CD8-positive, alpha-beta memory T cell (primary cell): Measurements from ENCODE around the gene MED26. TPM values are rescaled to one million over a fixed set of nuclear protein-coding genes. Genes with fewer than 3 reads are reported as not detected.
A peak's percentile ranks its signal among the peaks of the same experiment; 100 is the strongest.
"Not testable (repeated sequence)": the region's sequence is repeated elsewhere in the genome, so short reads cannot be mapped to it uniquely, and the experiment has no call there.

Experiments used
- CTCF ChIA-PET: fragments of 350-600 bp; sonication (Branson Sonifier 250); formaldehyde crosslinking; loops from one replicate; lab custom pipeline; 2021; ENCODE audit warnings: antibody characterized with exemption; lab: Charles Lee
- POLR2A ChIA-PET: fragments of 350-600 bp; sonication (Branson Sonifier 250); formaldehyde crosslinking; loops from one replicate; lab custom pipeline; 2021; ENCODE audit warnings: antibody characterized with exemption; lab: Charles Lee
- DNase-seq, 5 donors: peaks; one replicate each; pipeline versions ENCODE4 v3.0.0 to v3.0.0-alpha.2; 2020 to 2022; ENCODE audit warnings: mixed read lengths in 1 of 5
- H3K27ac ChIP-seq: one replicate; pipeline ENCODE4 v1.7.0; 2013; ENCODE audit warnings: low read depth, mild to moderate bottlenecking, low read length, moderate library complexity
- H3K27me3 ChIP-seq: 2 replicates; pipeline ENCODE4 v1.7.0; 2013; ENCODE audit warnings: low read length, mild to moderate bottlenecking; ENCODE audit not compliant: insufficient read depth, poor library complexity, severe bottlenecking
- H3K36me3 ChIP-seq: 2 replicates; pipeline ENCODE4 v1.7.0; 2013; ENCODE audit warnings: mild to moderate bottlenecking, low read length, moderate library complexity; ENCODE audit not compliant: insufficient read depth
- H3K4me1 ChIP-seq: 2 replicates; pipeline ENCODE4 v1.7.0; 2013; ENCODE audit warnings: mild to moderate bottlenecking, low read length, moderate library complexity; ENCODE audit not compliant: insufficient read depth
- H3K4me3 ChIP-seq: 2 replicates; pipeline ENCODE4 v1.7.0; 2013; ENCODE audit warnings: mild to moderate bottlenecking, low read length
- H3K9me3 ChIP-seq: 2 replicates; pipeline ENCODE4 v1.7.0; 2013; ENCODE audit warnings: mild to moderate bottlenecking, low read length
- H3K27ac Mint-ChIP-seq, 8 donors: one replicate each; pipeline ENCODE4 v1.8.0; 2020 to 2021; ENCODE audit warnings: mixed read lengths in 8 of 8, mild to moderate bottlenecking in 6 of 8, inconsistent platforms in 3 of 8, moderate library complexity in 3 of 8
- H3K27me3 Mint-ChIP-seq, 2 donors: one replicate each; pipeline ENCODE4 v1.8.0; 2020 to 2021; ENCODE audit warnings: mixed read lengths in 2 of 2, mild to moderate bottlenecking in 1 of 2, moderate library complexity in 1 of 2
- H3K36me3 Mint-ChIP-seq, 3 donors: one replicate each; pipeline ENCODE4 v1.8.0; 2020 to 2021; ENCODE audit warnings: mixed read lengths in 3 of 3, inconsistent platforms in 1 of 3, mild to moderate bottlenecking in 1 of 3
- H3K4me1 Mint-ChIP-seq, 3 donors: one replicate each; pipeline ENCODE4 v1.8.0; 2020 to 2021; ENCODE audit warnings: mixed read lengths in 3 of 3, inconsistent platforms in 1 of 3, mild to moderate bottlenecking in 1 of 3
- H3K4me3 Mint-ChIP-seq, 7 donors: one replicate each; pipeline ENCODE4 v1.8.0; 2020 to 2021; ENCODE audit warnings: mixed read lengths in 7 of 7, mild to moderate bottlenecking in 6 of 7, moderate library complexity in 4 of 7, inconsistent platforms in 2 of 7
- H3K9me3 Mint-ChIP-seq, 5 donors: one replicate each; pipeline ENCODE4 v1.8.0; 2020 to 2022; ENCODE audit warnings: mixed read lengths in 5 of 5, mild to moderate bottlenecking in 3 of 5, moderate library complexity in 2 of 5, inconsistent platforms in 1 of 5
- polyA plus RNA-seq: library from polyadenylated mRNA; unstranded; fragments of 300-500 nt; fragmentation: Illumina TruSeq; gene quantifications from one replicate; pipeline ENCODE4 v1.2.3, GENCODE V29; 2021
- total RNA-seq, 2 experiments: library from RNA; stranded (reverse); gene quantifications; one replicate each; pipeline ENCODE4 v1.2.3, GENCODE V29; 2021

The MED26 gene
- 10 to 100 TPM; 14.7 to 17.1 TPM for total RNA-seq
- 3.1 TPM for polyA plus RNA-seq

- Histone ChIP-seq H3K27me3 (no peaks in the 10 kb centered on the region), H3K9me3 (no peaks in the 10 kb centered on the region), H3K4me3 (peak within 1 kb of the TSS; percentile 83), H3K36me3 (peaks cover 9% of the 10 kb centered on the region), H3K27ac (peak within 1 kb of the TSS; percentile 90), H3K4me1 (peaks cover 30% of the 10 kb centered on the region)
- ChIA-PET POLR2A (interaction anchor here (0.6 to 2.7 kb wide), 7 partner anchors 19 to 56 kb away, joined by 3 to 20 read pairs (median 7); partner anchors contain the start of genes SLC35E1 and SMIM7), CTCF (interaction anchor here (1.1 to 2.9 kb wide), 5 partner anchors 31 to 54 kb away, joined by 3 to 8 read pairs (median 4); partner anchors contain the start of gene SMIM7)
- Mint-ChIP-seq H3K4me3 (peak within 1 kb of the TSS; percentile 95 to 99 (median 98)), H3K27me3 (no peaks in the 10 kb centered on the region), H3K36me3 (peaks cover 0 to 55% (median 3%) of the 10 kb centered on the region in 3 donors), H3K9me3 (no peaks in the 10 kb centered on the region), H3K27ac (peak within 1 kb of the TSS; percentile 90 to 100 (median 96)), H3K4me1 (peaks cover 37 to 52% (median 47%) of the 10 kb centered on the region in 3 donors)
- DNase-seq = peak; percentile 91 to 97 (median 93)
These were observed at the start of gene MED26 for GRCh38 chr19:16628183-16628983. TSS of gene MED26 (minus strand) at chr19:16628204. CDS start at chr19:16627943, 261 bp downstream.

- no peaks in the 10 kb centered on the region for H3K4me1 ChIP-seq
- Mint-ChIP-seq H3K27me3 (peaks cover 3 to 17% of the 10 kb centered on the region in 2 donors), H3K4me3 (no peak overlapping the region), H3K9me3 (peaks cover 4 to 11% (median 10%) of the 10 kb centered on the region in 5 donors), H3K36me3 (peaks cover 0 to 10% (median 2%) of the 10 kb centered on the region in 3 donors), H3K27ac (no peak overlapping the region), H3K4me1 (no peaks in the 10 kb centered on the region)
- H3K27me3 ChIP-seq = no peaks in the 10 kb centered on the region
- H3K9me3 ChIP-seq = no peaks in the 10 kb centered on the region
- no peak overlapping the region for H3K27ac ChIP-seq
- H3K4me3 ChIP-seq = no peak overlapping the region
- DNase-seq = no peak
- no peaks in the 10 kb centered on the region for H3K36me3 ChIP-seq
- ChIA-PET POLR2A (no interaction called here), CTCF (no interaction called here)
These were observed 49.1 kb upstream of the MED26 start for GRCh38 chr19:16677055-16677454.

GRCh38 chr19:16676101-16676798, 48.2 kb upstream of the MED26 start:
- peaks cover 0 to 2% (median 0%) of the 10 kb centered on the region in 3 donors for H3K36me3 Mint-ChIP-seq
- no peak for DNase-seq
- H3K4me1 Mint-ChIP-seq = no peaks in the 10 kb centered on the region
- H3K4me3 Mint-ChIP-seq = no peak overlapping the region
- no peaks in the 10 kb centered on the region for H3K4me1 ChIP-seq
- H3K9me3 ChIP-seq = no peaks in the 10 kb centered on the region
- peaks cover under 1 to 6% (median 5%) of the 10 kb centered on the region in 5 donors for H3K9me3 Mint-ChIP-seq
- H3K4me3 ChIP-seq = no peak overlapping the region
- ChIA-PET CTCF (no interaction called here), POLR2A (interaction anchor here (0.7 kb wide), 1 partner anchor 84 kb away, joined by 3 read pairs; no protein-coding TSS in a partner anchor)
- H3K27me3 ChIP-seq = no peaks in the 10 kb centered on the region
- H3K27ac Mint-ChIP-seq = no peak overlapping the region
- peaks cover 0 to 12% of the 10 kb centered on the region in 2 donors for H3K27me3 Mint-ChIP-seq
- H3K27ac ChIP-seq = no peak overlapping the region
- no peaks in the 10 kb centered on the region for H3K36me3 ChIP-seq

GRCh38 chr19:16673839-16674238, 45.8 kb upstream of the MED26 start:
- H3K4me1 ChIP-seq, H3K27ac ChIP-seq, H3K4me3 Mint-ChIP-seq, H3K27me3 ChIP-seq, H3K4me3 ChIP-seq, POLR2A ChIA-PET, DNase-seq, H3K9me3 Mint-ChIP-seq, H3K36me3 Mint-ChIP-seq, H3K36me3 ChIP-seq, H3K4me1 Mint-ChIP-seq, H3K9me3 ChIP-seq: not testable (repeated sequence)
- Mint-ChIP-seq H3K27me3 (peaks cover 0 to 11% of the 10 kb centered on the region in 2 donors), H3K27ac (peak overlapping the region in 1 of 8 donors; percentile 51)
- CTCF ChIA-PET = interaction anchor here (1.2 kb wide), 1 partner anchor 10 kb away, joined by 4 read pairs; no protein-coding TSS in a partner anchor

- Histone ChIP-seq H3K4me1 (no peaks in the 10 kb centered on the region), H3K36me3 (no peaks in the 10 kb centered on the region), H3K4me3 (no peak overlapping the region), H3K27ac (no peak overlapping the region), H3K9me3 (no peaks in the 10 kb centered on the region), H3K27me3 (no peaks in the 10 kb centered on the region)
- Mint-ChIP-seq H3K36me3 (no peaks in the 10 kb centered on the region), H3K4me3 (no peak overlapping the region), H3K27me3 (peaks cover 0 to 11% of the 10 kb centered on the region in 2 donors), H3K27ac (peak overlapping the region in 2 of 8 donors; percentile 17 to 56), H3K4me1 (no peaks in the 10 kb centered on the region), H3K9me3 (no peaks in the 10 kb centered on the region)
- ChIA-PET CTCF (interaction anchor here (0.9 to 1.2 kb wide), 2 partner anchors 9 kb away, joined by 3 to 4 read pairs; no protein-coding TSS in a partner anchor), POLR2A (no interaction called here)
- DNase-seq = no peak
These were observed 45.2 kb upstream of the MED26 start for GRCh38 chr19:16673231-16673630.

- Mint-ChIP-seq H3K4me3 (no peak overlapping the region), H3K9me3 (no peaks in the 10 kb centered on the region), H3K27me3 (peaks cover 0 to 7% of the 10 kb centered on the region in 2 donors), H3K27ac (no peak overlapping the region), H3K36me3 (no peaks in the 10 kb centered on the region), H3K4me1 (no peaks in the 10 kb centered on the region)
- no peaks in the 10 kb centered on the region for H3K9me3 ChIP-seq
- no peaks in the 10 kb centered on the region for H3K4me1 ChIP-seq
- H3K27me3 ChIP-seq = no peaks in the 10 kb centered on the region
- ChIA-PET POLR2A (no interaction called here), CTCF (interaction anchor here (0.6 to 1.5 kb wide), 2 partner anchors 11 to 160 kb away, joined by 3 read pairs; no protein-coding TSS in a partner anchor)
- H3K36me3 ChIP-seq = no peaks in the 10 kb centered on the region
- no peak for DNase-seq
- no peak overlapping the region for H3K4me3 ChIP-seq
- no peak overlapping the region for H3K27ac ChIP-seq
These were observed 43.8 kb upstream of the MED26 start for GRCh38 chr19:16671652-16672274.

GRCh38 chr19:16670291-16670690, 42.3 kb upstream of the MED26 start:
- Mint-ChIP-seq H3K36me3 (no peaks in the 10 kb centered on the region), H3K4me3 (no peak overlapping the region), H3K9me3 (no peaks in the 10 kb centered on the region), H3K27ac (no peak overlapping the region), H3K27me3 (peaks cover 0 to 2% of the 10 kb centered on the region in 2 donors), H3K4me1 (no peaks in the 10 kb centered on the region)
- no peaks in the 10 kb centered on the region for H3K27me3 ChIP-seq
- no peaks in the 10 kb centered on the region for H3K4me1 ChIP-seq
- H3K27ac ChIP-seq = no peak overlapping the region
- no peak overlapping the region for H3K4me3 ChIP-seq
- H3K36me3 ChIP-seq = no peaks in the 10 kb centered on the region
- CTCF ChIA-PET = no interaction called here
- POLR2A ChIA-PET = no interaction called here
- no peak for DNase-seq
- H3K9me3 ChIP-seq = no peaks in the 10 kb centered on the region
